Raji (cell line): ENCODE measurements around the gene CAPN9.

ENCODE experiments used
- POLR2A ChIP-seq: IDR thresholded peaks from 2 replicates; pipeline ENCODE4 v1.6.1; 2011; ENCODE audit warnings: low read depth, low read length, control low read depth; ENCODE audit not compliant: insufficient read depth

Gene CAPN9

GRCh38 chr1:230757856-230758708 lies 10.9 kb downstream of the CAPN9 start:
- no peak for TF ChIP-seq POLR2A

GRCh38 chr1:230758709-230759368 lies 11.7 kb downstream of the CAPN9 start:
- no peak for TF ChIP-seq POLR2A

- TF ChIP-seq POLR2A = no peak
These were observed 12.3 kb downstream of the CAPN9 start for GRCh38 chr1:230759369-230760065.

- no peak for TF ChIP-seq POLR2A
These were observed 13.2 kb downstream of the CAPN9 start for GRCh38 chr1:230760360-230760827.

- no peak for TF ChIP-seq POLR2A
These were observed 14.4 kb downstream of the CAPN9 start for GRCh38 chr1:230761443-230762167.

GRCh38 chr1:230763927-230764591 lies 16.9 kb downstream of the CAPN9 start:
- no peak for TF ChIP-seq POLR2A

GRCh38 chr1:230766318-230766717 lies 19.1 kb downstream of the CAPN9 start:
- TF ChIP-seq POLR2A = no peak

- TF ChIP-seq POLR2A = no peak
These were observed 21.8 kb downstream of the CAPN9 start for GRCh38 chr1:230768903-230769570.

GRCh38 chr1:230770317-230770716 lies 23.1 kb downstream of the CAPN9 start:
- TF ChIP-seq POLR2A = no peak

- no peak for TF ChIP-seq POLR2A
These were observed 24.7 kb downstream of the CAPN9 start for GRCh38 chr1:230771773-230772354.

GRCh38 chr1:230772457-230773395 lies 25.5 kb downstream of the CAPN9 start:
- no peak for TF ChIP-seq POLR2A

- no peak for TF ChIP-seq POLR2A
These were observed 26.3 kb downstream of the CAPN9 start for GRCh38 chr1:230773396-230774033.
